H1 (cell line): Measurements from ENCODE around the gene PPP1R12C. TPM values are rescaled to one million over a fixed set of nuclear protein-coding genes. Genes with fewer than 3 reads are reported as not detected.

ENCODE experiments used
- CTCF ChIA-PET: fragments of 300-600 bp; sonication (Branson Sonifier 250); formaldehyde crosslinking; loops from one replicate; lab custom pipeline; 2021; ENCODE audit not compliant: partially characterized antibody; lab: Charles Lee
- POLR2A ChIA-PET: fragments of 300-600 bp; sonication (Branson Sonifier 250); formaldehyde crosslinking; loops from one replicate; lab custom pipeline; 2021; ENCODE audit warnings: inconsistent platforms; ENCODE audit not compliant: partially characterized antibody; lab: Charles Lee
- DNase-seq, 2 experiments: peaks; one replicate each; pipeline versions ENCODE4 v3.0.0 to v3.0.0-alpha.2; 2010 to 2022; ENCODE audit warnings: low spot score in 2 of 2, low read depth in 1 of 2, mixed read lengths in 1 of 2
- FAIRE-seq: peaks from 2 replicates; lab custom pipeline; 2011; peaks lifted over from hg19 to GRCh38; lab: Jason Lieb, UNC
- H2AFZ ChIP-seq: 2 replicates; pipeline ENCODE4 v1.8.1; 2012; ENCODE audit warnings: low read length, inconsistent platforms
- H2AK5ac ChIP-seq: 2 replicates; pipeline ENCODE4 v1.6.1; 2013; ENCODE audit warnings: low read depth, low read length
- H2BK120ac ChIP-seq: replicated peaks from 2 replicates; pipeline ENCODE3; 2013; ENCODE audit warnings: low read depth, low read length, inconsistent platforms
- H2BK12ac ChIP-seq: 2 replicates; pipeline ENCODE4 v1.6.1; 2013; ENCODE audit warnings: low read depth, low read length
- H2BK15ac ChIP-seq: 2 replicates; pipeline ENCODE4 v1.6.1; 2013; ENCODE audit warnings: low read length
- H2BK20ac ChIP-seq: 2 replicates; pipeline ENCODE4 v1.6.1; 2013; ENCODE audit warnings: low read length
- H2BK5ac ChIP-seq: 2 replicates; pipeline ENCODE4 v1.6.1; 2013; ENCODE audit warnings: low read depth, low read length
- H3K14ac ChIP-seq: 2 replicates; pipeline ENCODE4 v1.6.1; 2013; ENCODE audit warnings: inconsistent platforms; ENCODE audit not compliant: insufficient read length
- H3K18ac ChIP-seq: 2 replicates; pipeline ENCODE4 v1.6.1; 2013; ENCODE audit warnings: low read length; ENCODE audit errors: extremely low read depth
- H3K23ac ChIP-seq: 2 replicates; pipeline ENCODE4 v1.6.1; 2013; ENCODE audit warnings: inconsistent platforms; ENCODE audit not compliant: insufficient read length
- H3K23me2 ChIP-seq: 2 replicates; pipeline ENCODE4 v1.6.1; 2013; ENCODE audit warnings: low read depth, low read length
- H3K27ac ChIP-seq: 2 replicates; pipeline ENCODE4 v1.6.1; 2011; ENCODE audit warnings: low read depth, low read length, inconsistent platforms
- H3K27me3 ChIP-seq, 4 experiments: replicated peaks in 1 of 4; 1 replicate in 1 of 4; 2 replicates in 3 of 4; pipeline versions ENCODE4 v1.6.1 to v1.8.1; 2011 to 2013; ENCODE audit warnings: low read length in 3 of 4, mild to moderate bottlenecking in 3 of 4, inconsistent platforms in 2 of 4, mixed read lengths in 2 of 4, moderate library complexity in 1 of 4; ENCODE audit not compliant: control insufficient read depth in 3 of 4, insufficient read depth in 3 of 4; ENCODE audit errors: extremely low read depth in 1 of 4
- H3K36me3 ChIP-seq, 4 experiments: 2 replicates each; pipeline versions ENCODE4 v1.6.1 to v1.8.1; 2011 to 2013; ENCODE audit warnings: mild to moderate bottlenecking in 4 of 4, low read length in 3 of 4, moderate library complexity in 2 of 4, control low read depth in 1 of 4, inconsistent platforms in 1 of 4; ENCODE audit not compliant: insufficient read depth in 4 of 4, control insufficient read depth in 2 of 4
- H3K4ac ChIP-seq: replicated peaks from 2 replicates; pipeline ENCODE3; 2013; ENCODE audit warnings: low read length, low read depth, mixed read lengths, inconsistent platforms; ENCODE audit not compliant: insufficient read length
- H3K4me1 ChIP-seq, 4 experiments: replicated peaks in 1 of 4; 1 replicate in 1 of 4; 2 replicates in 3 of 4; pipeline versions ENCODE4 v1.6.1 to v1.8.1; 2011 to 2013; ENCODE audit warnings: low read length in 3 of 4, inconsistent platforms in 2 of 4, mixed read lengths in 1 of 4; ENCODE audit not compliant: insufficient read depth in 4 of 4, control insufficient read depth in 3 of 4
- H3K4me2 ChIP-seq, 2 experiments: 2 replicates each; pipeline versions ENCODE4 v1.6.1 to v1.8.1; 2011 to 2013; ENCODE audit warnings: low read depth in 2 of 2, low read length in 2 of 2, control low read depth in 1 of 2, inconsistent platforms in 1 of 2, mild to moderate bottlenecking in 1 of 2; ENCODE audit not compliant: insufficient read depth in 1 of 2
- H3K4me3 ChIP-seq, 4 experiments: fragments of 200-600, 300-600 bp in 1 of 4; sonication (generic), shearing (Covaris generic), sonication (Bioruptor Twin) in 1 of 4; 2 replicates each; pipeline versions ENCODE4 v1.5.1 to v1.8.1; 2011 to 2016; ENCODE audit warnings: low read length in 4 of 4, low read depth in 3 of 4, control low read depth in 2 of 4, inconsistent platforms in 2 of 4, mild to moderate bottlenecking in 2 of 4, mixed read lengths in 1 of 4, moderate library complexity in 1 of 4; ENCODE audit not compliant: insufficient read depth in 2 of 4; ENCODE audit errors: extremely low read depth in 1 of 4
- H3K56ac ChIP-seq: replicated peaks from 2 replicates; pipeline ENCODE3; 2013; ENCODE audit warnings: low read depth, mild to moderate bottlenecking, mixed read lengths, low read length, inconsistent platforms; ENCODE audit not compliant: insufficient read length
- H3K79me1 ChIP-seq: 2 replicates; pipeline ENCODE4 v1.6.1; 2013; ENCODE audit warnings: low read depth, low read length, control low read depth
- H3K79me2 ChIP-seq, 2 experiments: 2 replicates each; pipeline versions ENCODE4 v1.6.1 to v1.8.1; 2012 to 2013; ENCODE audit warnings: low read length in 2 of 2, mild to moderate bottlenecking in 2 of 2, inconsistent platforms in 1 of 2; ENCODE audit not compliant: insufficient read depth in 2 of 2, control insufficient read depth in 1 of 2
- H3K9ac ChIP-seq, 4 experiments: replicated peaks in 1 of 4; 1 replicate in 1 of 4; 2 replicates in 3 of 4; pipeline versions ENCODE4 v1.6.1 to v1.8.1; 2011 to 2013; ENCODE audit warnings: low read depth in 3 of 4, low read length in 3 of 4, control low read depth in 2 of 4, mild to moderate bottlenecking in 2 of 4, moderate library complexity in 2 of 4, inconsistent platforms in 1 of 4; ENCODE audit errors: extremely low read depth in 1 of 4
- H3K9me3 ChIP-seq, 2 experiments: 2 replicates each; pipeline versions ENCODE4 v1.6.1 to v1.8.1; 2012 to 2013; ENCODE audit warnings: mild to moderate bottlenecking in 2 of 2, moderate library complexity in 2 of 2, control low read depth in 1 of 2, inconsistent platforms in 1 of 2, low read depth in 1 of 2, low read length in 1 of 2, mixed read lengths in 1 of 2; ENCODE audit not compliant: insufficient read depth in 2 of 2
- H4K20me1 ChIP-seq, 2 experiments: replicated peaks in 1 of 2; 2 replicates each; pipeline versions ENCODE3 to v1.8.1; 2011 to 2013; ENCODE audit warnings: inconsistent platforms in 2 of 2, low read length in 2 of 2, mild to moderate bottlenecking in 1 of 2; ENCODE audit not compliant: insufficient read depth in 2 of 2, control insufficient read depth in 1 of 2
- H4K5ac ChIP-seq: 2 replicates; pipeline ENCODE4 v1.6.1; 2013; ENCODE audit warnings: low read length, low read depth, mixed read lengths, inconsistent platforms; ENCODE audit not compliant: insufficient read length
- H4K8ac ChIP-seq: 2 replicates; pipeline ENCODE4 v1.8.0; 2013; ENCODE audit warnings: mild to moderate bottlenecking, moderate library complexity, low read length, inconsistent platforms; ENCODE audit not compliant: insufficient read depth; ENCODE audit errors: extremely low read depth
- H4K91ac ChIP-seq: replicated peaks from 2 replicates; pipeline ENCODE3; 2013; ENCODE audit warnings: low read length, mixed read lengths, inconsistent platforms; ENCODE audit not compliant: insufficient read length
- BCL11A ChIP-seq, 2 experiments: IDR thresholded peaks; one replicate each; pipeline ENCODE4 v1.6.1; 2011; ENCODE audit warnings: low read depth in 2 of 2, low read length in 2 of 2, mild to moderate bottlenecking in 2 of 2
- BRCA1 ChIP-seq: IDR thresholded peaks from 2 replicates; pipeline ENCODE4 v1.6.1; 2012; ENCODE audit warnings: low read depth, low read length, improper control_type of control experiment
- CBX5 ChIP-seq: fragments of 300-800, 300-1000 bp; sonication (generic); IDR thresholded peaks from 2 replicates; pipeline ENCODE4 v1.7.1; 2016; ENCODE audit warnings: antibody characterized with exemption, low read length, low read depth
- CEBPB ChIP-seq: IDR thresholded peaks from 2 replicates; pipeline ENCODE4 v1.6.1; 2012; ENCODE audit warnings: low read depth, low read length
- CTBP2 ChIP-seq: IDR thresholded peaks from 2 replicates; pipeline ENCODE4 v1.7.0; 2011; ENCODE audit warnings: borderline replicate concordance, mild to moderate bottlenecking, moderate library complexity, mixed read lengths, low read length; ENCODE audit not compliant: insufficient read depth, insufficient read length
- CTCF ChIP-seq, 3 experiments: IDR thresholded peaks; 1 replicate in 2 of 3; 2 replicates in 1 of 3; pipeline versions ENCODE4 v1.5.1 to v1.6.1; 2011; ENCODE audit warnings: low read length in 3 of 3, mild to moderate bottlenecking in 3 of 3, inconsistent platforms in 2 of 3, low read depth in 1 of 3, moderate library complexity in 1 of 3; ENCODE audit not compliant: insufficient read depth in 1 of 3; ENCODE audit errors: control extremely low read depth in 1 of 3
- GABPA ChIP-seq: IDR thresholded peaks from 2 replicates; pipeline ENCODE4 v1.6.1; 2011; ENCODE audit warnings: mild to moderate bottlenecking, low read length, moderate library complexity, borderline replicate concordance; ENCODE audit not compliant: insufficient read depth
- KDM1A ChIP-seq: fragments of 200-600, 300-600 bp; sonication (generic); IDR thresholded peaks from 2 replicates; pipeline ENCODE4 v1.7.1; 2016; ENCODE audit warnings: mild to moderate bottlenecking, low read length, borderline replicate concordance
- NRF1 ChIP-seq: IDR thresholded peaks from 2 replicates; pipeline ENCODE4 v1.6.1; 2011; ENCODE audit warnings: mild to moderate bottlenecking, low read depth, low read length, improper control_type of control experiment
- PHF8 ChIP-seq: fragments of 200-600 bp; sonication (generic); conservative IDR thresholded peaks from 2 replicates; pipeline ENCODE4 v1.7.1; 2012; ENCODE audit warnings: low read depth, mild to moderate bottlenecking, inconsistent platforms, low read length, moderate library complexity
- SIX5 ChIP-seq: IDR thresholded peaks from 2 replicates; pipeline ENCODE4 v1.6.1; 2011; ENCODE audit warnings: mild to moderate bottlenecking, low read depth, low read length
- WGBS, 2 experiments: shearing (Covaris generic) in 1 of 2; methylation state at CpG; one replicate each; pipeline versions ENCODE4 v1.1.6 to v1.1.7; 2013 to 2015; ENCODE audit warnings: low lambda C conversion rate in 2 of 2, mixed read lengths in 2 of 2, inconsistent platforms in 1 of 2, low coverage in 1 of 2, missing lambda C conversion rate in 1 of 2; ENCODE audit not compliant: insufficient replicate concordance in 2 of 2, insufficient coverage in 1 of 2, insufficient read length in 1 of 2; ENCODE audit errors: extremely low coverage in 1 of 2, missing lambda C conversion rate in 1 of 2; 5-methylcytosine and 5-hydroxymethylcytosine counted together
- polyA plus RNA-seq, 7 experiments: library from polyadenylated mRNA; depleted of rRNA in 3 of 7; stranded (reverse) in 5 of 7; unstranded in 2 of 7; fragments of >200 nt in 5 of 7; fragments of 200-250 nt in 2 of 7; gene quantifications; 1 replicate in 5 of 7; 2 replicates in 1 of 7; 4 replicates in 1 of 7; pipeline versions ENCODE4 v1.2.1 to v1.2.3, GENCODE V29; 2011 to 2013; ENCODE audit warnings: missing spikeins in 2 of 7, mixed read lengths in 2 of 7
- total RNA-seq: library from RNA; stranded (reverse); fragmentation: NEBNext Ultra II Directional; extraction: Animal tissue kit (Norgen Biotek cat#: 25700); gene quantifications from 2 replicates; pipeline ENCODE4 v1.2.1, GENCODE V29; 2021

The PPP1R12C gene
- total and polyA plus RNA-seq, 2 of the 8 experiments (the other 6 are each of a cell fraction or from before 2014, with no cell fraction given), result 31.7 to 71.5 TPM

- H3K79me1 ChIP-seq, result peaks cover 4% of the 10 kb centered on the region; the same call in 1 of the 2 replicates
- H3K56ac ChIP-seq, result no peak overlapping the region
- no peak overlapping the region for H3K27ac ChIP-seq
- H2AFZ ChIP-seq, result no peak overlapping the region
- H4K8ac ChIP-seq, result no peak overlapping the region
- POLR2A ChIA-PET, result interaction anchor here (1.0 kb wide), 2 partner anchors 33 to 157 kb away, joined by 3 to 4 read pairs; no protein-coding TSS in a partner anchor
- no peak overlapping the region for H2BK5ac ChIP-seq
- H4K20me1 ChIP-seq, result peaks cover 3 to 6% of the 10 kb centered on the region in 2 experiments
- no peak overlapping the region for H2BK20ac ChIP-seq
- H3K36me3 ChIP-seq, result peaks cover 4 to 30% (median 14%) of the 10 kb centered on the region in 4 experiments
- H3K18ac ChIP-seq, result no peak overlapping the region
- no peaks in the 10 kb centered on the region for H3K23me2 ChIP-seq
- no peak overlapping the region for H2BK120ac ChIP-seq
- H3K4me2 ChIP-seq, result no peak overlapping the region
- H2AK5ac ChIP-seq, result no peak overlapping the region
- 90% methylated on average over 10 of the region's 10 CpGs; no CpG with 5 or more reads in 1 of the 2 experiments for WGBS, 2 experiments
- no peak overlapping the region for H4K91ac ChIP-seq
- no peak overlapping the region for H3K9ac ChIP-seq
- H3K27me3 ChIP-seq, result no peaks in the 10 kb centered on the region; a peak in 1 of 7 replicates
- H3K79me2 ChIP-seq, result no peaks in the 10 kb centered on the region
- H4K5ac ChIP-seq, result no peak overlapping the region
- no peaks in the 10 kb centered on the region for H3K9me3 ChIP-seq
- H2BK12ac ChIP-seq, result no peak overlapping the region
- H3K4me1 ChIP-seq, result peaks cover 0 to 3% (median 0%) of the 10 kb centered on the region in 4 experiments; a peak in 2 of 7 replicates
- no peak overlapping the region for H3K4ac ChIP-seq
- H3K4me3 ChIP-seq, result no peak overlapping the region
- no peak overlapping the region for H3K14ac ChIP-seq
- H3K23ac ChIP-seq, result no peak overlapping the region
- no peak overlapping the region for H2BK15ac ChIP-seq
- FAIRE-seq, result no peak
- CTCF ChIA-PET, result interaction anchor here (0.6 kb wide), 1 partner anchor 28 kb away, joined by 3 read pairs; no protein-coding TSS in a partner anchor
- no peak for DNase-seq
- TF ChIP-seq SIX5, result no peak
- no peak for TF ChIP-seq CTBP2
- no peak for TF ChIP-seq CEBPB
- TF ChIP-seq NRF1, result no peak
- no peak for TF ChIP-seq CBX5
- TF ChIP-seq KDM1A, result no peak
- no peak for TF ChIP-seq PHF8
- no peak for TF ChIP-seq BCL11A (IDR thresholded peaks at IDR 0.05; ENCODE audit: low read depth in 2 of 2, low read length in 2 of 2)
- no peak for TF ChIP-seq CTCF (IDR thresholded peaks at IDR 0.05; ENCODE audit: control extremely low read depth in 1 of 3, insufficient read depth in 1 of 3, low read depth in 1 of 3, low read length in 3 of 3)
- no peak for TF ChIP-seq GABPA
- no peak for TF ChIP-seq BRCA1
Observed at GRCh38 chr19:55041244-55041626, 76.2 kb downstream of the PPP1R12C start.
